WTC11 (cell line): ENCODE data around the gene ACTR6. TPM values are rescaled to one million over a fixed set of nuclear protein-coding genes. Genes with fewer than 3 reads are reported as not detected.

ENCODE experiments used
- ATAC-seq: fragments of 200-7000 bp; cut with Tn5 transposase; 2 replicates; pipeline ENCODE4 v1.10.0; 2021; ENCODE audit warnings: mild to moderate bottlenecking, moderate library complexity
- CTCF ChIA-PET: fragments of 300-600 bp; sonication (Branson Sonifier 250); formaldehyde crosslinking; loops from one replicate; lab custom pipeline; 2021; ENCODE audit warnings: antibody characterized with exemption; lab: Charles Lee
- POLR2A ChIA-PET: fragments of 350-600 bp; sonication (Branson Sonifier 250); formaldehyde crosslinking; loops from one replicate; lab custom pipeline; 2021; ENCODE audit warnings: antibody characterized with exemption; lab: Charles Lee
- DNase-seq: peaks from one replicate; pipeline ENCODE4 v3.0.0; 2021; ENCODE audit warnings: low spot score
- H3K27ac Mint-ChIP-seq: 2 replicates; pipeline ENCODE4 v1.8.0; 2021; ENCODE audit warnings: mixed read lengths
- H3K27me3 Mint-ChIP-seq: 2 replicates; pipeline ENCODE4 v1.8.0; 2021; ENCODE audit warnings: low read depth, mild to moderate bottlenecking, moderate library complexity, mixed read lengths
- H3K36me3 Mint-ChIP-seq: 2 replicates; pipeline ENCODE4 v1.8.0; 2021; ENCODE audit warnings: mixed read lengths
- H3K4me1 Mint-ChIP-seq: 2 replicates; pipeline ENCODE4 v1.8.0; 2022; ENCODE audit warnings: mixed read lengths
- H3K4me3 Mint-ChIP-seq: 2 replicates; pipeline ENCODE4 v1.8.0; 2021; ENCODE audit warnings: mild to moderate bottlenecking, moderate library complexity, mixed read lengths
- H3K9me3 Mint-ChIP-seq: 2 replicates; pipeline ENCODE4 v1.8.0; 2021; ENCODE audit warnings: mixed read lengths
- ATF6 ChIP-seq: sonication (generic); formaldehyde crosslinking; IDR thresholded peaks from 2 replicates; pipeline ENCODE4 v1.8.1; 2023; ENCODE audit warnings: mild to moderate bottlenecking, missing genetic modification reagents
- CBFB ChIP-seq: sonication (generic); formaldehyde crosslinking; IDR thresholded peaks from 2 replicates; pipeline ENCODE4 v1.8.1; 2022; ENCODE audit warnings: mild to moderate bottlenecking, low read depth, missing genetic modification reagents
- CREB1 ChIP-seq: sonication (generic); formaldehyde crosslinking; IDR thresholded peaks from 2 replicates; pipeline ENCODE4 v1.8.0; 2023; ENCODE audit warnings: mild to moderate bottlenecking, missing genetic modification reagents
- ESRRA ChIP-seq: sonication (generic); formaldehyde crosslinking; IDR thresholded peaks from 2 replicates; pipeline ENCODE4 v1.8.1; 2022; ENCODE audit warnings: mild to moderate bottlenecking, missing genetic modification reagents, borderline replicate concordance
- GABPB1 ChIP-seq: sonication (generic); formaldehyde crosslinking; IDR thresholded peaks from 2 replicates; pipeline ENCODE4 v1.8.1; 2023; ENCODE audit warnings: mild to moderate bottlenecking, missing genetic modification reagents
- GRHL2 ChIP-seq: fragments of 250-450 bp; sonication (Bioruptor Pico); IDR thresholded peaks from 2 replicates; pipeline ENCODE4 v1.8.0; 2022; ENCODE audit warnings: mild to moderate bottlenecking, moderate library complexity; ENCODE audit not compliant: insufficient replicate concordance, severe bottlenecking
- JUN ChIP-seq: sonication (generic); formaldehyde crosslinking; IDR thresholded peaks from 2 replicates; pipeline ENCODE4 v1.8.0; 2023; ENCODE audit warnings: mild to moderate bottlenecking, missing genetic modification reagents
- SMAD3 ChIP-seq: sonication (generic); formaldehyde crosslinking; IDR thresholded peaks from 2 replicates; pipeline ENCODE4 v1.8.0; 2022; ENCODE audit warnings: missing genetic modification reagents, mild to moderate bottlenecking, borderline replicate concordance
- SP1 ChIP-seq: sonication (generic); formaldehyde crosslinking; conservative IDR thresholded peaks from 2 replicates; pipeline ENCODE4 v1.8.1; 2022; ENCODE audit warnings: missing genetic modification reagents
- ZNF512 ChIP-seq: sonication (generic); formaldehyde crosslinking; IDR thresholded peaks from 2 replicates; pipeline ENCODE4 v1.8.1; 2022; ENCODE audit warnings: missing genetic modification reagents, borderline replicate concordance
- total RNA-seq: library from RNA; stranded (reverse); gene quantifications from 3 replicates; pipeline ENCODE4 v1.2.3, GENCODE V29; 2021
- TF ChIP-seq, protein P1 (sequence below): fragments of 250-450 bp; sonication (Bioruptor Pico); IDR thresholded peaks from 2 replicates; pipeline ENCODE4 v1.9.0; 2021; ENCODE audit warnings: mild to moderate bottlenecking, borderline replicate concordance

ACTR6 gene
- total RNA-seq, 1 experiment from 2014 or later = 37.6 TPM

DNA sequence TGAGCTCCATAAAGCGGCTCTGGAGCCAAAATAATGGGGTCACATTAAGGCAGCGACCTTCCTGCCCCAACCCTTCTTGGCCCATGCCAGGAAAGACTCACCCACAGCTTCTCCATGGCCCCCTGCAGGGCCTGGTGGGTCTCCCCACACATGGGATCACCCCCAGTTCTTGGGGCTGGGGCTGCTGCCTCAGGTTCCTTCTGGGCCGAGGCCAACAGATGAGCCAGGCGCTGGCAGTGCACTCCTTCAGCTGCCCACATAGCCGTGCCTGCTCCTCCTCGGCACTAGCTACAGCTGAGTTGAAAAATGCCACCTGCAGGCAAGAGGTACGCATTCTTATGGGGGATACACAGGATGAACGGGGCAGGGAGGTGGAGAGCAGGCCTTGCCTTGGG is 43.2 kb upstream of the ACTR6 start (continued):
- TF ChIP-seq, protein P1, sequence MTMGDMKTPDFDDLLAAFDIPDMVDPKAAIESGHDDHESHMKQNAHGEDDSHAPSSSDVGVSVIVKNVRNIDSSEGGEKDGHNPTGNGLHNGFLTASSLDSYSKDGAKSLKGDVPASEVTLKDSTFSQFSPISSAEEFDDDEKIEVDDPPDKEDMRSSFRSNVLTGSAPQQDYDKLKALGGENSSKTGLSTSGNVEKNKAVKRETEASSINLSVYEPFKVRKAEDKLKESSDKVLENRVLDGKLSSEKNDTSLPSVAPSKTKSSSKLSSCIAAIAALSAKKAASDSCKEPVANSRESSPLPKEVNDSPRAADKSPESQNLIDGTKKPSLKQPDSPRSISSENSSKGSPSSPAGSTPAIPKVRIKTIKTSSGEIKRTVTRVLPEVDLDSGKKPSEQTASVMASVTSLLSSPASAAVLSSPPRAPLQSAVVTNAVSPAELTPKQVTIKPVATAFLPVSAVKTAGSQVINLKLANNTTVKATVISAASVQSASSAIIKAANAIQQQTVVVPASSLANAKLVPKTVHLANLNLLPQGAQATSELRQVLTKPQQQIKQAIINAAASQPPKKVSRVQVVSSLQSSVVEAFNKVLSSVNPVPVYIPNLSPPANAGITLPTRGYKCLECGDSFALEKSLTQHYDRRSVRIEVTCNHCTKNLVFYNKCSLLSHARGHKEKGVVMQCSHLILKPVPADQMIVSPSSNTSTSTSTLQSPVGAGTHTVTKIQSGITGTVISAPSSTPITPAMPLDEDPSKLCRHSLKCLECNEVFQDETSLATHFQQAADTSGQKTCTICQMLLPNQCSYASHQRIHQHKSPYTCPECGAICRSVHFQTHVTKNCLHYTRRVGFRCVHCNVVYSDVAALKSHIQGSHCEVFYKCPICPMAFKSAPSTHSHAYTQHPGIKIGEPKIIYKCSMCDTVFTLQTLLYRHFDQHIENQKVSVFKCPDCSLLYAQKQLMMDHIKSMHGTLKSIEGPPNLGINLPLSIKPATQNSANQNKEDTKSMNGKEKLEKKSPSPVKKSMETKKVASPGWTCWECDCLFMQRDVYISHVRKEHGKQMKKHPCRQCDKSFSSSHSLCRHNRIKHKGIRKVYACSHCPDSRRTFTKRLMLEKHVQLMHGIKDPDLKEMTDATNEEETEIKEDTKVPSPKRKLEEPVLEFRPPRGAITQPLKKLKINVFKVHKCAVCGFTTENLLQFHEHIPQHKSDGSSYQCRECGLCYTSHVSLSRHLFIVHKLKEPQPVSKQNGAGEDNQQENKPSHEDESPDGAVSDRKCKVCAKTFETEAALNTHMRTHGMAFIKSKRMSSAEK (CRISPR knock-in tag) = no peak
- TF ChIP-seq ESRRA (no peak), GABPB1 (CRISPR knock-in tag) (no peak)

DNA sequence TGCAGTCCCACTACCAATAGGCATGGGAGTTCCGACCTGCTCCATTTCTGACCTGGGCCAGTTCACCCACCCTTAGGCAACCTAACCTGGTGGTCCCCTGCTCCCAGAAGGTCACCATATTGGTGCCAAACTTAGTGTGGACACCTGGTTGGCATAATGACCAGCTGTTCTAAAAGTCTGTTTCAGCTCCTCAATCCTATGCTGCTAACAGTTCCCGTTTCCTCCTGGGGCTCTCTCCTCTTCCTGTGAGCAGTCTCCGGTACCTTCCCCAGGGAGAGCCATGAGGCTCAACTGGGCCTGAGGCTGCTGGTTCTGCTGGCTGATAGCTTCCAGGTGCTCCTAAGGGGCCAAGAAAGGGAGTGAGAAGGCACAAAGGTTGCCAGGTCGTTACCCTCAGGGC is 42.1 kb upstream of the ACTR6 start:
- no peaks in the 10 kb centered on the region; the same call in 1 of the 2 replicates for H3K27me3 Mint-ChIP-seq
- no peak overlapping the region for H3K4me3 Mint-ChIP-seq
- H3K36me3 Mint-ChIP-seq = peaks cover 19% of the 10 kb centered on the region
- H3K27ac Mint-ChIP-seq = no peak overlapping the region
- peaks cover 51% of the 10 kb centered on the region for H3K4me1 Mint-ChIP-seq
- CTCF ChIA-PET = no interaction called here
- no peak for TF ChIP-seq GRHL2
- no peak for TF ChIP-seq JUN
- TF ChIP-seq SP1 (CRISPR knock-in tag) = no peak
- no peak for TF ChIP-seq CBFB
- no peak for TF ChIP-seq ZNF512
- no peak for TF ChIP-seq ATF6 (CRISPR knock-in tag)
- TF ChIP-seq, all 79 proteins: peak for 0
- POLR2A ChIA-PET = no interaction called here
- peaks cover 15% of the 10 kb centered on the region for H3K9me3 Mint-ChIP-seq
- ATAC-seq (no peak), DNase-seq (no peak)

- H3K9me3 Mint-ChIP-seq = peaks cover 15% of the 10 kb centered on the region
- ChIA-PET POLR2A (no interaction called here), CTCF (no interaction called here)
- ATAC-seq (no peak), DNase-seq (no peak)
- H3K4me1 Mint-ChIP-seq = peaks cover 53% of the 10 kb centered on the region
- H3K27ac Mint-ChIP-seq = no peak overlapping the region
- H3K27me3 Mint-ChIP-seq = no peaks in the 10 kb centered on the region; the same call in 1 of the 2 replicates
- H3K4me3 Mint-ChIP-seq = no peak overlapping the region
- TF ChIP-seq SMAD3 (CRISPR knock-in tag) (no peak), CREB1 (CRISPR knock-in tag) (no peak), JUN (no peak)
- H3K36me3 Mint-ChIP-seq = peaks cover 20% of the 10 kb centered on the region
Observed at GRCh38 chr12:100159391-100160104, 41.1 kb upstream of the ACTR6 start.
